Kidney glomerular epithelial cell (primary cell): ENCODE measurements around the gene ETS1.
A peak's percentile ranks its signal among the peaks of the same experiment; 100 is the strongest.

Experiments used
- DNase-seq: peaks from one replicate; lab custom pipeline; 2025; lab: John Stamatoyannopoulos, UW

Gene ETS1, protein sequence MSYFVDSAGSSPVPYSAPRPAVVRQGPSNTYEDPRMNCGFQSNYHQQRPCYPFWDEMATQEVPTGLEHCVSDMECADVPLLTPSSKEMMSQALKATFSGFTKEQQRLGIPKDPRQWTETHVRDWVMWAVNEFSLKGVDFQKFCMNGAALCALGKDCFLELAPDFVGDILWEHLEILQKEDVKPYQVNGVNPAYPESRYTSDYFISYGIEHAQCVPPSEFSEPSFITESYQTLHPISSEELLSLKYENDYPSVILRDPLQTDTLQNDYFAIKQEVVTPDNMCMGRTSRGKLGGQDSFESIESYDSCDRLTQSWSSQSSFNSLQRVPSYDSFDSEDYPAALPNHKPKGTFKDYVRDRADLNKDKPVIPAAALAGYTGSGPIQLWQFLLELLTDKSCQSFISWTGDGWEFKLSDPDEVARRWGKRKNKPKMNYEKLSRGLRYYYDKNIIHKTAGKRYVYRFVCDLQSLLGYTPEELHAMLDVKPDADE

DNA sequence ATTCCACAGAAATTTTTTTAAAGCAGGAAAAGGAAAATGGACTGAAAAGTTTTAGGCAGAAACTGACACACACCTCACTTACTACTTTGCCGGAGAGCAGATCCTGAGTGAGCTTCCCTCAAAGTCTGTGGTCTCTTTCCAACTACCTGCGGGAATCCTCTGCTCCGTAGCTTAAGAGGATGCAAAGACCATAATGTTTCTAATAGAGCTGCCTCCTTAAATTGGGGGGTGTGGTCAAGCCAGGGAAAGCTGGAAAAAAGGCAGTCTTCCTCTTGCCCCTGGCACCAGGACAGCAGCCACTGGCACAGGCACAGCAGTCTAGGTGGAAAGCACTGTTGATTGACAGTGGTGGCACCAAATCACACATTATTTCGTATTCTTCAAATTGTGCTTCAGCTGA lies at the start of gene ETS1:
TSS of gene ETS1 (minus strand) at position 144 of the 400 bp plus-strand sequence. CDS start 14,428 bp downstream, outside the sequence.
- DNase-seq, result no peak

DNA sequence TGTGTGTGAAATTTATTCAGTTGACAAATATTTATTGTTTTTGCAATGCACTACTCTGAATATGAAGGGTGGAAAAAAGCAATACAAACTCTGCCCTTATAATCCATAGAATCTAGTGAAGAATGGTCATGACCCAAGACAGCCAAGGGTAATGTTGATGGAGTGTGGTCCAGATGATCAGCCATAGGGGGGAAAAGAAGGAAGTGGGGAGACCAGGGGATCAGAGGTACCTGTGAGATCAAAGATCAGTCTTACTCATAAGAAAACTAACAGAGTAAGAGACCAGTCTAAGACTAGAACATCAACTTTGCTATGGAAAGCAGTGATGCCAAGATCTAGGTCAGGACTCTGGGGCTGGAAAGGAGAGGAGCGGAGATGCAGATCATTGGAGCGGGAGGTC lies 47.0 kb upstream of the ETS1 start:
- no peak for DNase-seq

DNA sequence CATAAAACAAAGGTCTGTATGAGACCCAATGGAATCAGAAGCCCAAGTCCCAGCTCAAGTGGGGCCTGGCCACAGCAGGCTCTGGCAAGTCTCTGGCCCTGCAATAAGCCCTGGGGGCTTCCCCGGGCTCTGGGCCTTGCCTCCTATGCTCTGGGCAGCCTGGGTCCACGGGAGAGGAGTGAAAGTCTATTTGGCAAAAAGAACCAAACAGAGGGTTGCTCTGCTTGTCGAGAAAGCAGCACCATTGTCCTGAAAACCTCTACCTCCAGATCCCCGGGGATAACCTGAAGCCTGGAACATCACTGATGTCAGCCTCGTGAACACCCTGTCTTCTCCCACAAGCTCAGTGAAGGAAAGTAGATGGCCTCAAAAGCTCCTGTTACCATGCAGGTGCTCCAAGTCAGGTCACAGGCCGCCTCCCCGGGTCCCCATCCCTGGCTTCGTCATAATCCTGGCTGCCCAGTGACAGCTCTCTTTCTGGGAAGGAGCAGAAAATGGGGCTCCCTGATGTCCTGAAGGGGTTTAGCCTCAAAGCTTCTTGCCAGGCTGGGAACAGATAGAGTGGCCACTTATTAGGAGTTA lies 46.1 kb upstream of the ETS1 start:
- DNase-seq, result no peak

DNA sequence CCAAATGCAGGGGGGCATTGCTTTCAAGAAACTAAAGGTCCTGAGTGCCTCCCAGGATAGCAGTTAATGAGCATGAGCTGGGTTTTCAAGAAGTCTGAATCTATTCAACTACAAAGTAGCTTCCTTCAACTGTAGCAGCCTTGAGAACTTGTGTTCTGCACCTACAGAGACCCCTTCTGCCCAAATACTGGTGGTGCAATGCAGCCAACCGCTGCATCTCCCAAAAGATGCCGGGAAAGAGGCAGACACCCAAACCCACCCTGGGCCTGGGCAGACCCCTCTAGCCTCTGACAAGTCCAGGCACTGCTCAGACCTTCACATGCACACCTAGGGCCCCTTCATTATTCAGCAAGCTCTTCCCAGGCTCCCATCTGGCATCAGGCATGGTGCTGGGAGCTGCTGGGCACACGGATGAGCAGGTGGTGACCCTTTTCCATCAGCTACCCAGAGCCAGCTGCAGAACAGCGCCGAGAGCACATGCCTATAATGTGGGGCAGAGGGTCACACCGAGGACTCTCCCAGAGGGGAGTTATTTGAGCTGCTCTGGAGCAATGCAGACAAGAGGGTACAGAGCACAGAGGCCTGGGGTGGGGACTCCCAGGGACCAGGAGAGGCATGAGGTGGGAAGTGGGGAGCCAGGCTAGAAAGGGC lies 44.9 kb upstream of the ETS1 start:
- DNase-seq, result peak; percentile 49

DNA sequence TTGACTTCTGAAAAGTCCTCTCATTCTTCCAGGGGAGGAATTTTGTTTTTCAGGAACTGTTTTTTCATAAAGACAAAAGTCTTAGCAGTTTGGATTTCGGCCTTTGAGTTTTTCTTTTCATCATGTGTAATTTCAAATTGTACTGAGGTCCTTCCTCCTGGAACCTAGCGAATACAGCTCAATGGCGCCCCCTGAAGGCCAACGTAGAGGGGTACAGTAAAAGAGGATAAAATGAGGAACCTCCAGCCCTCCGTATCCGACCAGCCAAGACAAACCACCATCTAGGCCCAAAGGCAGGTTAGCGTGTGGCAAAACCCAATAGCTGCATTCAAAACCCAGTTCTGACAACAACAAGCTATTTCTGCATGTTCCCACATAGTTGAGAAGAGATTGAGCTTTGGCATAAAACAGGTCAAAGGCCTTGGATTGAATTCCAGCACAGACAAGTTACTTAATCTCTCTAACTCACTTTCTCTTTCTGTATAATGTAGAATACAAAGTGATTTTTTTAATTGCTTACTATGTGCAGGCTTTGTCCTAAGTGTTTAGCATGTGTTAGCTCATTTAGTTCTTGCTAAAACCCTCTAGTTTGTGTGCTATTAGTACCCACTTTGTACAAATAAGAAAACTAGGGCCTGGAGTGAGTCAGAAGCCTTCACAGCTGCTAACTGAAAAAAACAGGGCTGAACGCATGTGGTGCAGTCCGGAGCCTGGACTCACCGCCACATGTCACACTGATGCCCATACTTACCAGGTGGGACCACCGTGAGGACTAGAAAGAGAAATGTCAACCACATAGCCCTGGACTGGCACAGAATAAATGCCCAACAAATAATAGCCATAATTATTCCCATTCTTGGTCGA lies 43.2 kb upstream of the ETS1 start:
- peak; percentile 78 for DNase-seq

DNA sequence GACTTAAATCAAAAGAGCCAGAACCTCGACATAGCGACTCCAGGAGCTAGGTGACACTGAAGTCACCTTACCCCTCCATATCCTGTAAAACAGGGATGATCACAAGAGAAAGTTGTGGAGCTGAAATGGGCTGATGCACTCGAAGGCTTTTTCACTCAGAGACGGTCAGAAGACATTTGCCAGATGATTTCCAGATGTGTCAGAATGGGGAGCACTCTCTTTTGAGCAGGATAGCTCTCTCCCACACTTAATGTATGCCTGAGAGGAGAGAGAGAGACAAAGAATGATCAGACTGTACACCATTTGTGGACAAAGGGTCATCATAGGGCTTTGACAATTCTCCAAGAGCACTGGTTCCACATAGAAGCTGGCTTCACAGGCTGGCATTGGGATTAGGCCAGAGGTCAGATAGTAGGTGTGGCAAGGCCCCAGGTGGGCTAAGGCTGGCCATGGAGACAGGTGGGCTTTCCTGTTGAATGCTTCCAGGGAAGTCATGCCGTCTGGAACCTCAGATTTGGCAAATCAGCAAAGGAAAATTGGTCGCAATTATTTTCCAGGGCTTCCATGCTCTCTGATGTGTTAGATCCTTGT lies 42.3 kb upstream of the ETS1 start:
- DNase-seq, result no peak

DNA sequence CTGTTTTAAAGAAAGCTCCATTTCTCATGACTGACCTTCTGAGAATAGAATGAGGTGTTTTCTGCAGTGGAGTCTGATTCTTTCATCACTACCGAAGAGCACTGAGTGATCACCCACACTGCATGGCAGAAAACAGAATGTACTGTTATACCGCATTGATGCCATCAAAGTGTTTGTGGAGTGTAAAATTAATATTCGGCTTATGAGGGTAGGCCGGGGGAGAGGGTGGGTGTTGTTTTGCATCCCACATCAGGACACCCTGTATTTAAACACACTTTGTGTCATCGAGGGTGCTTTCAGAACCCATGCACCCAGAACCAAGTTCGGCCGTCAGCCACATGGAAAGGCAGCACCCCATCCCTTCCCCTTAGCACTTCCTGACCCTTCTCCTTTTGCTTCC lies 41.3 kb upstream of the ETS1 start:
- no peak for DNase-seq

DNA sequence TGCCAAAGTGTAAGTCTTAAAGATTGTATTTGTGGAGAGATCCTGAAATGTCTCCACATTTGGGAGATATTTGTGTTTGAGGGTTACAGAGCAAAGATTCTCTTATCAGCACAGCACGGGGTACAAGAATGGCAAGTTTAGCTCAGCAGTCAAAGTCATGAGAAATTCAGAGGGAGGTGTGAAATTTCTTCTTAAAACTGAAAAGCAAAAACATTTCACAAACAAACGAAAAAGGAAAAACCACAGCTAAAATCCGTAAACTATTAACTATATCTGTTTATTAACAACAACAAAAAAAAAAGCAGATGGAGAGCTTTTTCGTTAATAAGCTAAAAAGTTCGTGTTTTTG lies 40.9 kb upstream of the ETS1 start:
- no peak for DNase-seq

DNA sequence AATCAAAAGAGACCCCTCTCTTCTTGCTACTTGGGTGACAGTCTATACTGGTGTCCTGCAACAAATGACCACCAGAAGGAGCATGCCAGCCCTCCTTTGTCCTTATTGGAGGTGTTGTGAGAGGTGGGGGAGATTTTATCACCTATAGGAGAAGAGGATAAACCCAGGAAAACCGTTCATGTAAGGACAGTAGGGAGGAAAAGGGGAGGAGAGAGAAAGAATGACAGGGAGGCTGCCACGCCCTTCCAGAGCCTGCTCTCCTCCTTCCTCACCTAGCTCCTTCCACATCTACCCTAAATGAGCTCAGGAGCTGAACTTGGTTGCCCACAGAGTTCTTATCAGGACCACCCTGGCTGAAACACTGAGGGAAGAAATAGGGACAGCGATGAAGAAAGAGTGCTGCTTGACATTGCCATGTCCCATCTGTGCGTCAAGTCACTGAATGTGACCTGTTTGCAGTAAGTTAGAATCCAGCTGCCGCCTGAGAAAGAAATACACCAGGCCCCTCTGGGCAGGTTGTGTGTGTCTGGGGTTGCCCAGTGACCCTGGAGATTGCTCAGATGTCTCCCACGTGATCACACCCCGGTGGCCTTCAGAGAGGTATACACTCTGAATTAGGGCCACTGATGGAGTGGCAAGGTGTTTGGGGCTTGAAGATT lies 40.4 kb upstream of the ETS1 start:
- no peak for DNase-seq

DNA sequence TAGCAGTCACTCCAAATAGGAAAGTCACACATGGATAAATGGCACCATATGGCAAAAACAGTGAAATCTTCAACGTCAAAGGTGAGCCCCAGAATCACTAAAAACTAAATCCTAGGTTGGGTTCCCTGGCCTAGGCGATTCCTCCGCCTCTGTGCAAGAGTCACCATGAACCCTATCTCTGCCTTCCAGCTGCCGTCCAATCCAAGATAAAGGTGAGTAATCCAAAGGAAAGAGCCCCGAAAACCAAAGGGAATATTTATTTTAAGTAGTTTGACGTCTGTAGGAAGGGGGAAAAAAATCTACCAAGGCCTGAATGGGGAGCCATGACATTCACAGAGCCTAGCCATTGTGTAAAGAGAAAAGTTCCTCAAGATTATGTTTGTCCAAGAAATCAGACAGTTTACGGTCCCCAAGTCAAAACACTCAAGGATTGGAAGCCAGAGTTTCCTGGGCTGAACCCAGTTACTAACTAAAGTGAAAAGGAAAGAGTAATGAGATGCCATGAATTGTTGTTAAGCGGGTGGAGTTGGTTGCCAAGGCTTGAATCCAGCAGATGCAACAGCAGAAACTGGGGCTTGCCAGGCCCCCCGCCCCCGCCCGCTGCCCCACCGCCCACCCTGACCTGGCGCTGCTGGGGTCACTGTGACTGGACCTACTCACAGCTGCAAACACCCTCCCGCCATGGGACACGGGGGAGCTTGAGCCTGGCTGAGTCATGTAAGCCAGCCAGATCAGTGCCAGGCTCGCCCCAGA lies 39.7 kb upstream of the ETS1 start:
- DNase-seq, result no peak

DNA sequence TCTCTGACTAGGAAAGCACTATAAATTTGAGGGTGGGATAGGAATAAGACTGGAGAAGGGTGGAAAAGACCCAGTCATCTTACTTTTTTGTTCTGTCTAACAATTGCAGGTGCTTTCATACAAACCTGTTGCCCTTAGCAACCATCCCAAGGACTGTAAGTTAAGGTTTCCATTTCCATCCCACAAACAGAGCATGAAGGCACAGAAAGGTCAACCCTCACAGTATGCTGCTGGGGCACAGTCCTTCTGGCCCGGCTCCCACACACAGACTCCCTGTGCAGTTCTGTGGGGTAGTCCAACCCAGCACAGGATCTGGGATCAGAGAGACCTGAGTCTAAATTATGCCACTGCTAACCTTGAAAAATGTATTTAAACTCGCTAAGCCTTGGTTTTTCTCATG lies 38.4 kb upstream of the ETS1 start:
- DNase-seq, result no peak

DNA sequence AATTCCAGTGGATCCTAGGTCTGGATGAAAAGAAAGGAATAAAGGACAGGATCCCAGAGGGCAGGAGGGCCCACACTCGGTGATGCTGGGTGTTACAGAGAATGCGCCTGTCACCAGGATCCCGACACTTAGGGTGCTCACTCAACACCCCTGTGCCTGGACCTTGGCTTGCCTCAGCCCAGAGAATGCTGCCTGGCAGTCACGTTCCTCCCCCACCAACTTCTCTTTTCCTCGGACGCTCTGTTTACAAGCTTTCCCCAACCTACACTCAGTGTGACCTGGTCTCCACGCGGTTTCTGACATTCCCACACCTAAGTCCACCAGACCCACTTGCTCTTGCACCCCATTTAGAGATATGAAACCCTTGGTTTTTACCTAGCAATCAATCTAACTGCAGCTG lies 38.0 kb upstream of the ETS1 start:
- no peak for DNase-seq

DNA sequence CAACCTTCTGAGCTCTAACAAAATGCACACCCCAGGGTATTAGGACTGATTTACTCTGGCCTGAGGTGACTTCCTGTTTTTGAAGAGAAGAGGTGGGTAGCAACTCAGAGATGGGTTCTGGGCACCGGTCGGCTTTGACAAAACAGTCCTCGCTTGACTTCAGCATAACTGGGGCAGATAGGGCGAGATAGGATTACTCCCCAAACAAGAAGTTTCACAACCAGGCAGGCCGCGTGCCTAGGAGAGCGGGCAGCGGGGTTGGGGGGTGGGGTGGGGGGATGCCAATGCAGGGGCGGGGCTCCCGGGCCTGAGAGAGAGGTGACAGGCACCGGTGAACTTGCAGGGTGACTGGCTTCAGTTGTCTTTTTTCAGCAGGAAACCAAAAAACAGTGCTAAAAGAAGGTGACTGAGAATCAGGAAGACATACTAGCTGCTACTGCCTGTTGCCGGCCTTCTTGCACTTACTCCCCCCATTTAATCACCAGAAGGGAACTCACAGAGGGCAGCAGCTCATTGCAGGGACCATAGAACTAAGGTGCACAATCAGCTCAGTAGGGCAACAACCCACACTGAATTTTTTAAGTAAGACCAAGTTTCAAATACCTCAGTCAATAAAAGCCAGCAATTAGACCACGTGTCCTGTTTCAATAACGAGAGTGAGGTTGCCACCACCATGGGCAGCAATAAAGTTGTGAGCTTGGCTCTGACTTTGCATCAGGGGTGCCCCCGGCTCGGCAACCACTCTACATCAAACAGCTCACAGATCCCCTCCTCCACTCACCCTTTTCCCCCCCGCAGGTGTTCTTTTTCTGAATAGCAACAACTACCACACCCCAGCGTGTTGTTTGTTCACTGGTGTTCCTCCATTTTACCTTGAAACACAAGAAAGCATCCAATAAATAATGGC lies 37.2 kb upstream of the ETS1 start:
- DNase-seq, result no peak

DNA sequence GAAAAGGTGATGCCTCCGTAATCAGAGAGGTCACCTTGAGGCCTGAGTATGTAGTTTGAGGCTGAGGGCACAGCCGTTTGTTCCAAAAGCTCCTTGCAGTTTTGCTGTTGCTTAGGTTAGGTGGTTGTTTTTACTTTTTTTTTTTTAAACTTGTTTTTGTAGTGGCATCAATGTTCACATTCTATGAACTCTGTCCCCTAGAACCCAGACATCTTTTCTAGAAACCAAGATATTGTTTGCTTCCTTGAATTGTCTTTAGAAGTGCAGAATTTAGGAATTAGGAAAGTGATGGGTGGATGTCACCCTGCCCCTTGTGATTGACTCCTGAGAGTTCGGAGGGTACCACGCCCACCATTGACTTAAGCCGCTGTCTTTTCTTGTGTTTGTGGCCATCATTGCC lies 35.7 kb upstream of the ETS1 start:
- no peak for DNase-seq

DNA sequence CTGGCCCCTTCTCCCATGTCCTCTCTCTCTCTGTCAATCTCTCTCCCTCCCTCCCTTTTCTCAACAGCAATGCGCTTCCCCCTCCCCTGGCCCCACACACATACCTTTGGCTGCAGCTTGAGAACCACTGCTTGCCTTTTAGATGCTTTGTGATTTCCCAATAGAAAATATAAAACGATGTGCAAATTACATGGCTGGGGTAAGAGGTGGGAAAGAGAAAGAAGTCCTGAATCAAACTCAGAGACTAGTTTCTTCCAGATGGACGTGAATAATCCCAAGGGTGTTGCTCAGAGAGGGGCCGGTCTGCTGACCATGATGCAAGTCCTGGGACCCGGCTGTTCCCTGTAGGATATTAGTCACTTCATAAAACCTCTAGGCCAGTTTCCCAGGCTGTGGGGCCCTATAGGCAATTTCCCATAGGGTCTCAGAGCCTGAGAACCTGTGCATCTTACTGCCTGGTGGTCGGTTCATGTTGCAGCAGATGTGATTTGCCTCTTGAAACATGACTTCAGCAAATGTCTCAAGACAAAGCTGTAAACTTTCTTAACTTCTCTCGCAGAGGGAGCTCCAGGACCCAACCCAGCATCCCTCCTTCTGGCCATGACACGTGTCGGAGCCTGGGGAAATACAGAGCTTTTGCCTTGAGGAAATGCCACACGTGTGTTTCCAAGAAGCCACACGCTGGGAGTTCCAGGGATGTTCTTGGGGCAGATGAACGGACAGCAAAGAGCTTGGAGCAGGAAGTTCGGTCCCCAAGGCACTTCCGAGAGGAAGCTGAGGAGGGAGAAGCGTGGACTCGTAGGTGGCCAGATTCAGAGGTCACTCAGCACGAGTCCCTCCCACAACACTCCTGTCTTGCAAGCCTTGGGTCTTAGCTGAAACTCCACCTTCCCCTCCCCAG lies 34.5 kb upstream of the ETS1 start:
- DNase-seq, result no peak

DNA sequence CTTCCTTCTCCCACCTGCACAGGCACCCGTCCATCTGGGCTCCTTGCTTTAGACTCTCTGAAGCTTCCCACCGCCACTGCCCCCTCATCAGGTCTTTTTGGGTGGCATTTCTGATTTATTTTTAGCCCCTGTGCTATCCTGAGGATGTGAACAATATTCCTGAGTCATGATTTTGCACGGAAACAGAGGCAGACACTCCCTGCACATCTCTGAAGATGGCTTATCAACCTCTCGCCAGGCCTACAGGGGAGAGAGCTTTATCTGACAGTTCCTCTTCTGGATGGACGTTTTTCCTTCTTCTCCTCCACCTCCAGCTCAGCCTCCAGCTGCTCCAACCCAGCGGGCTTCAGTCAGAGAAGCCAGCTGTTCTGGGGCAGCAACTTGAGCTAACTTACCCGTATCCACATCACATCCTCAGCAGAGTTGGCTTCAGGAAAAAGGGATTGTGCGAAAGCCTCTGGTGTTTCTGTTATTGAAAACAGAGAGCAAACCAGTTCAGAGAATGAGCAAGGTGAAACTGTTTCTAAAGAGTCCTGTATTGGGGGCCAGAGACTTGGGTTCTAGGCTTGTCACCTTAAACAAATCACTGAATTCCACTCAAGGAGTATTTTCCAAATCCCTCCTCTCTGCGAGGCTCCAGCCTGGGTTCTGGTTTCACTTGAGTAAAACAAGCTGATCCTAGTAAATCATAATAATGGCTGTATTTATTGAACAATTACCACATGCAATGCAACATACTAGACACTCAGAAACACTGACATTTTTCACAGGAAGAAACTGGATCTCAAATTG lies 33.1 kb upstream of the ETS1 start:
- no peak for DNase-seq

DNA sequence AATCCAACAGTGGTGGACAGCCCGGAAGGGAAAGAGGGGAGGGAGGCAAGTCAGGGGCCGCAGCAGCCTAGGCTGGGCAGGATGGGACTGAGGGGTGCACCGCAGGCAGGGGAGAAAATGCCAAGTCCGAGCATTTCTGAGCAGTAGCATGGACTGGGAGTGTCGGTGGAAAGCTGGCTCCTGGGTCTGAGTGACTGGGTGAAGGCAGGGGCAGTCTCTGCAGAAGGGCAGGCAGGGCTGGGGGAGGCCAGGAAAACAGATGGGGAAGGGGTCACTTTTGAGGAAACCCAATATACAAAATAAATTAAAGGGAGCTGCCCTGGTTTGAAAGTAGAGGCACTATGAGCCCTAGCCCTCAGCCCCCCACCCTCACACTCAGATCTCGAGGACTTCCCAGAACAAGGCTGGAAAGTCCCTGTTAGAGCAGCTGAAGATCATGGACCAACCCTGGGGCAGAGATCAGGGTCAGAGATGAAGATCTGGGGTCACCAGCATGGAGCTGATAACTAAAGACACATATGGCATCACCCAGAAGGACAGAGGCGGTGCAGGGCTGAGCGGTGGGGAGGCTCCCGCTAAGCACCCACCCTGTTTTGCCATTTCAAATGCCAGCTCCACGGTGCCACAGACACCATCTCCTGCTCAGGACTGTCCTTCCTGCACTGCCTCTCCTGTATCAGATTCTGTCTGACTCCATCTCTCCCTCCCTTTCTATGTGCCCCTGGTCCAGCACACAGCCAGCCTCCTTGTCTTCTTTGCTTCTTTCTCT lies 32.4 kb upstream of the ETS1 start:
- DNase-seq, result no peak
